Measurements from ENCODE around the gene PNPLA7. TPM values are rescaled to one million over a fixed set of nuclear protein-coding genes. Genes with fewer than 3 reads are reported as not detected.
"Not testable (repeated sequence)": the region's sequence is repeated elsewhere in the genome, so short reads cannot be mapped to it uniquely, and the experiment has no call there.

Gene PNPLA7
- total RNA-seq, 1 donor from 2014 or later: 0.82 TPM

- FAIRE-seq (no peak), DNase-seq (ENCODE audit: low spot score in 2 of 2) (no peak)
Observed at GRCh38 chr9:137456061-137456863, 93.9 kb downstream of the PNPLA7 start.

- DNase-seq (ENCODE audit: low spot score in 2 of 2): no peak
- FAIRE-seq: no peak
Observed at GRCh38 chr9:137455359-137455991, 94.7 kb downstream of the PNPLA7 start.

GRCh38 chr9:137454597-137455358 lies 95.4 kb downstream of the PNPLA7 start:
- no peak for DNase-seq (ENCODE audit: low spot score in 2 of 2)
- no peak for FAIRE-seq

GRCh38 chr9:137454145-137454596 lies 96.0 kb downstream of the PNPLA7 start:
- FAIRE-seq: no peak

GRCh38 chr9:137453643-137454081 lies 96.5 kb downstream of the PNPLA7 start:
- DNase-seq (ENCODE audit: low spot score in 2 of 2): peak in 1 of 2 donors; percentile 76
- FAIRE-seq: no peak

More at GRCh38 chr9:137454145-137454596, 96.0 kb downstream of the PNPLA7 start:
- no peak for DNase-seq (ENCODE audit: low spot score in 2 of 2)

- DNase-seq (ENCODE audit: low spot score in 2 of 2): no peak
- no peak for FAIRE-seq
Observed at GRCh38 chr9:137452761-137453642, 97.2 kb downstream of the PNPLA7 start.

- no peak for DNase-seq (ENCODE audit: low spot score in 2 of 2)
- no peak for FAIRE-seq
Observed at GRCh38 chr9:137452006-137452760, 98.0 kb downstream of the PNPLA7 start.

GRCh38 chr9:137451264-137452005 lies 98.8 kb downstream of the PNPLA7 start:
- FAIRE-seq; DNase-seq (ENCODE audit: low spot score in 2 of 2): not testable (repeated sequence)

GRCh38 chr9:137450539-137451222 lies 99.5 kb downstream of the PNPLA7 start:
- not testable (repeated sequence) for FAIRE-seq; DNase-seq (ENCODE audit: low spot score in 2 of 2)

- DNase-seq (ENCODE audit: low spot score in 2 of 2): no peak
- no peak for FAIRE-seq
Observed at GRCh38 chr9:137449931-137450538, 100.2 kb downstream of the PNPLA7 start.

- FAIRE-seq (no peak), DNase-seq (ENCODE audit: low spot score in 2 of 2) (no peak)
Observed at GRCh38 chr9:137449081-137449844, 100.9 kb downstream of the PNPLA7 start.

- DNase-seq (ENCODE audit: low spot score in 2 of 2) (no peak), FAIRE-seq (no peak)
Observed at GRCh38 chr9:137448602-137448962, 101.6 kb downstream of the PNPLA7 start.

- no peak for DNase-seq (ENCODE audit: low spot score in 2 of 2)
Observed at GRCh38 chr9:137447722-137448601, 102.2 kb downstream of the PNPLA7 start.

GRCh38 chr9:137446851-137447471 lies 103.2 kb downstream of the PNPLA7 start:
- DNase-seq (ENCODE audit: low spot score in 2 of 2) (no peak), FAIRE-seq (no peak)

More at GRCh38 chr9:137447722-137448601, 102.2 kb downstream of the PNPLA7 start:
- FAIRE-seq: no peak

- DNase-seq (ENCODE audit: low spot score in 2 of 2) (no peak), FAIRE-seq (no peak)
Observed at GRCh38 chr9:137445930-137446431, 104.2 kb downstream of the PNPLA7 start.
